Measurements from ENCODE around the gene MRPL34. TPM values are rescaled to one million over a fixed set of nuclear protein-coding genes. Genes with fewer than 3 reads are reported as not detected.
A peak's percentile ranks its signal among the peaks of the same experiment; 100 is the strongest.

MRPL34 gene
- total RNA-seq, 1 experiment from 2014 or later: 78.9 TPM

DNA sequence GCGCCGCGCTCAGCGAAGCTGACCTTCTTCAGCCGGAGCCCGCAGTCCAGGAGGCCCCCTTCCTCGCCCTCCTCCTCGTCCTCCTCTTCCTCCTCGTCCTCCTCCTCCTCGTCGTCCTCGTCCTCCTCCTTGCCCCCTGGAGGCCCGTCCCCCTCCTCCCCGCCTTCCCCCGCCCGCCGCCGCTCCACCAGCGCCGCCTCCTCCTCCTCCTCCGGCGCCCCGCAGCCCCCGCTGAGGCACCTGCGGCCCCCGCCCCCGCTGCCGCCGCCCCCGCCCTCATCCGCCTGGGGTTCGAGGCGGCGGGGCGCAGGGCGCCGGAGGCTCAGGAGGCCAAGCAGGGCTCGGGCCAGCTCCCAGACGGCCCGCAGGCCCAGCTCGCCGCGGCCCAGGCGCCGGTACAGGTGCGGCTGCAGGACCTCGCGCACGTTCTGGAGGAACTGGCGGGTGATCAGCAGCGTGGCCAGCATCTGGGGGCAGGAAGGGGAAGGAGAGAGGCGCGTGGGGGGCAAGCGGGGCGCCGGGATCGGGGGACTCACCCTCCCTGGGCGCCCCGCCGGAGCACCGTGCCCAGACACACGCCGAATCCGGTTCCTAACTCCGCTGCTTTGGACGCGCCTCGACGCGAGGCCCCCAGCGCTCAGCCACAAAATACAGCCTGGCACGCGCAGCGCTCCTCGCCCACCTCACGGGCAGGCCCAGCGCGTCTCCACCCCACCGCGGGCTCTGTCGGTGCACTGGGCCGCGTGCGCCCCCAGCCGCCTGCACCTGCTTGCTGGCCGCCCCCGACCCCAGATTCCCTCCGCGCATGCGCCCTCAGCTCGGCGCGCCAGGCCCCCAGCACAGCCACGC, 23.1 kb downstream of the MRPL34 start:
- H3K27ac Mint-ChIP-seq (ENCODE audit: unreplicated experiment): peak overlapping the region; percentile 50
- no peaks in the 10 kb centered on the region for H3K27me3 ChIP-seq (replicated peaks; ENCODE audit: control insufficient read depth, insufficient read depth, low read length)
- intact Hi-C loops (cut with micrococcal nuclease; ENCODE audit: unreplicated experiment): loop anchor here (5.0 kb wide), 1 partner anchor 36 kb away; no protein-coding TSS in a partner anchor
- BruUV-seq (replicated peaks): no TSS peak
- peaks cover 1% of the 10 kb centered on the region for H3K36me3 ChIP-seq (ENCODE audit: control insufficient read depth, insufficient read depth, low read length)
- H3K27me3 Mint-ChIP-seq (ENCODE audit: insufficient read depth, unreplicated experiment): no peaks in the 10 kb centered on the region
- H3K4me1 Mint-ChIP-seq (ENCODE audit: low read depth, unreplicated experiment): no peaks in the 10 kb centered on the region
- TF ChIP-seq, protein P1, sequence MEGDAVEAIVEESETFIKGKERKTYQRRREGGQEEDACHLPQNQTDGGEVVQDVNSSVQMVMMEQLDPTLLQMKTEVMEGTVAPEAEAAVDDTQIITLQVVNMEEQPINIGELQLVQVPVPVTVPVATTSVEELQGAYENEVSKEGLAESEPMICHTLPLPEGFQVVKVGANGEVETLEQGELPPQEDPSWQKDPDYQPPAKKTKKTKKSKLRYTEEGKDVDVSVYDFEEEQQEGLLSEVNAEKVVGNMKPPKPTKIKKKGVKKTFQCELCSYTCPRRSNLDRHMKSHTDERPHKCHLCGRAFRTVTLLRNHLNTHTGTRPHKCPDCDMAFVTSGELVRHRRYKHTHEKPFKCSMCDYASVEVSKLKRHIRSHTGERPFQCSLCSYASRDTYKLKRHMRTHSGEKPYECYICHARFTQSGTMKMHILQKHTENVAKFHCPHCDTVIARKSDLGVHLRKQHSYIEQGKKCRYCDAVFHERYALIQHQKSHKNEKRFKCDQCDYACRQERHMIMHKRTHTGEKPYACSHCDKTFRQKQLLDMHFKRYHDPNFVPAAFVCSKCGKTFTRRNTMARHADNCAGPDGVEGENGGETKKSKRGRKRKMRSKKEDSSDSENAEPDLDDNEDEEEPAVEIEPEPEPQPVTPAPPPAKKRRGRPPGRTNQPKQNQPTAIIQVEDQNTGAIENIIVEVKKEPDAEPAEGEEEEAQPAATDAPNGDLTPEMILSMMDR (IDR thresholded peaks at IDR 0.05; ENCODE audit: insufficient read depth in 1 of 2, low read depth in 1 of 2, low read length in 1 of 2, severe bottlenecking in 1 of 2, unreplicated experiment in 1 of 2): no peak
- peaks cover 20% of the 10 kb centered on the region for H3K4me1 ChIP-seq
- DNase-seq: peak in 1 of 2 experiments; percentile 56
- H3K9me3 ChIP-seq: no peaks in the 10 kb centered on the region
- CTCF ChIA-PET: interaction anchor here (0.6 to 1.6 kb wide), 5 partner anchors 16 to 176 kb away, joined by 3 to 13 read pairs (median 3); partner anchors contain the start of genes DDA1 and MRPL34
- POLR2A ChIA-PET: interaction anchor here (0.6 to 2.9 kb wide), 3 partner anchors 19 to 77 kb away, joined by 3 to 17 read pairs (median 3); partner anchors contain the start of genes BST2 and DDA1
- H3K4me3 Mint-ChIP-seq (ENCODE audit: unreplicated experiment): peak overlapping the region; percentile 75
- no peaks in the 10 kb centered on the region for H3K9me3 Mint-ChIP-seq (ENCODE audit: unreplicated experiment)
- H3K4me3 ChIP-seq (ENCODE audit: low read depth, low read length): peak overlapping the region; percentile 57
- peaks cover 21% of the 10 kb centered on the region for H3K36me3 Mint-ChIP-seq (ENCODE audit: insufficient read depth, unreplicated experiment)

DNA sequence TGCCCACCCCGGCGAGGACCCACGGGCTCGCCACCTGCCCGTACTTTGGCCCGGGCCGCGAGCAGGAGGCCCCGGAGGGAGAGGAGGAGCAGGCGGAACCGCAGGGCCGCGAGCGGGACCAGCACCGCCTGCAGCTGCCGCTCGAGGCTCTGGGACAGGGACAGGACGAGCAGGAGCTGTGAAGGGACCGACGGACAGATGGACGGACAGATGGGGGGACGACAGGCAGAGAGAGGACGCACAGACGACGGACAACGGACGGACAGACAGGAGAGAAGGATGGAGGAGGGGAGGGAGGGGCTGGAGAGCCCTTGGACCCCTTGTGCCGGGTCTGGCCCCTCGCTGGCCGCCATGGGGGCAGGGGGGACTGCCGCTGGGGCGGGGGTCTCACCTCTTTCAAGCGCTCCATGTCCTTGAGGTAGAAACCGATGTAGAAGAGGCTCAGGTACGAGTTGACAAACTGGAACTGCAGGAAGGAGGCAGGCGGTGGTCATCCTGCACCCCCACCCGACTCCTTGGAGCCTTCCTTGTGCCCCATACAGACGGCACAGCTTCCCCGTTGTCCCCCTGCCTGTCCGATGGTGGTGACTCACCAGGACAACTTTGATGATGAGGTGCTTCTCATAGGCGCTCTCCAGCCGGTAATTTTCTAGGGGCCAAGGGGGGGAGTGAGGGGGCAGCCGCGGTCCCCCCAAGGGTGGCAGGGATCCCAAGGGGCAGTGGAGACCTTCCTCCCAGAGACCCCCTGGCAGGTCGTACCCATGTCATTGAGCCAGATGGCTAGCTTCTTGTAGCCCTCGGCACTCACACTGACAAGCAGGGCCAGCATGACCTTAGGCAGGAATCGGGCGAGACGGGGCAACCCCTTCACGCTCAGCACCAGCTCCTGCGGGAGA, 23.9 kb downstream of the MRPL34 start:
- ChIA-PET POLR2A (interaction anchor here (1.1 to 2.9 kb wide), 2 partner anchors 20 to 76 kb away, joined by 3 to 17 read pairs; partner anchors contain the start of genes BST2 and DDA1), CTCF (interaction anchor here (0.6 to 1.6 kb wide), 3 partner anchors 17 to 24 kb away, joined by 3 read pairs; partner anchors contain the start of gene MRPL34)
- no TSS peak for BruUV-seq (replicated peaks)
- TF ChIP-seq, protein P1 (IDR thresholded peaks at IDR 0.05; ENCODE audit: insufficient read depth in 1 of 2, low read depth in 1 of 2, low read length in 1 of 2, severe bottlenecking in 1 of 2, unreplicated experiment in 1 of 2): no peak
- Mint-ChIP-seq H3K27ac (ENCODE audit: unreplicated experiment) (peak overlapping the region; percentile 21), H3K36me3 (ENCODE audit: insufficient read depth, unreplicated experiment) (peaks cover 24% of the 10 kb centered on the region), H3K4me3 (ENCODE audit: unreplicated experiment) (peak overlapping the region; percentile 75), H3K9me3 (ENCODE audit: unreplicated experiment) (no peaks in the 10 kb centered on the region), H3K4me1 (ENCODE audit: low read depth, unreplicated experiment) (no peaks in the 10 kb centered on the region), H3K27me3 (ENCODE audit: insufficient read depth, unreplicated experiment) (no peaks in the 10 kb centered on the region)
- H3K4me3 ChIP-seq (ENCODE audit: low read depth, low read length): peak overlapping the region; percentile 57
- peaks cover 1% of the 10 kb centered on the region for H3K36me3 ChIP-seq (ENCODE audit: control insufficient read depth, insufficient read depth, low read length)
- no peaks in the 10 kb centered on the region for H3K9me3 ChIP-seq
- no peak for DNase-seq
- intact Hi-C loops (cut with micrococcal nuclease; ENCODE audit: unreplicated experiment): loop anchor here (5.0 kb wide), 1 partner anchor 37 kb away; no protein-coding TSS in a partner anchor
- H3K27me3 ChIP-seq (replicated peaks; ENCODE audit: control insufficient read depth, insufficient read depth, low read length): no peaks in the 10 kb centered on the region
- peaks cover 24% of the 10 kb centered on the region for H3K4me1 ChIP-seq

Measured in Caco-2 (cell line).